Ovary (tissue), 9 donors: ENCODE data around the gene NLGN1. TPM values are rescaled to one million over a fixed set of nuclear protein-coding genes. Genes with fewer than 3 reads are reported as not detected.

ENCODE experiments used
- DNase-seq, 5 donors: peaks; one replicate each; pipeline ENCODE4 v3.0.0-alpha.2; 2019 to 2020
- H3K27ac ChIP-seq, 2 donors: fragments of 200-600 bp; one replicate each; pipeline versions ENCODE4 v1.5.1 to v1.8.0; 2019 to 2022
- H3K27me3 ChIP-seq: fragments of 200-600 bp; one replicate; pipeline ENCODE4 v1.8.0; 2022
- H3K36me3 ChIP-seq: fragments of 200-600 bp; sonication (generic); one replicate; pipeline ENCODE4 v1.5.1; 2019
- H3K4me1 ChIP-seq: one replicate; pipeline ENCODE4 v1.8.1; 2013; ENCODE audit warnings: mild to moderate bottlenecking, moderate library complexity; ENCODE audit not compliant: insufficient read depth
- H3K4me3 ChIP-seq: fragments of 200-600 bp; sonication (generic); one replicate; pipeline ENCODE4 v1.5.1; 2017
- H3K9me3 ChIP-seq, 2 donors: fragments of 200-600 bp in 1 of 2; sonication (generic) in 1 of 2; one replicate each; pipeline versions ENCODE4 v1.5.1 to v1.8.1; 2013 to 2019; ENCODE audit warnings: mild to moderate bottlenecking in 1 of 2, moderate library complexity in 1 of 2
- CTCF ChIP-seq, 3 donors: fragments of 450-650 bp in 2 of 3; fragments of 200-600 bp in 1 of 3; IDR thresholded peaks; one replicate each; pipeline versions ENCODE4 v1.5.1 to v1.8.0; 2016 to 2022; ENCODE audit warnings: antibody characterized with exemption in 3 of 3, mild to moderate bottlenecking in 1 of 3
- EP300 ChIP-seq: sonication (generic); formaldehyde crosslinking; IDR thresholded peaks from one replicate; pipeline ENCODE4 v1.6.1; 2017; ENCODE audit warnings: antibody characterized with exemption
- POLR2A ChIP-seq: fragments of 450-650 bp; IDR thresholded peaks from one replicate; pipeline ENCODE4 v1.6.1; 2017; ENCODE audit warnings: antibody characterized with exemption, mild to moderate bottlenecking, moderate library complexity
- WGBS, 3 donors: extraction: QIAGEN DNeasy Blood & Tissue Kit in 1 of 3; methylation state at CpG; one replicate each; pipeline versions ENCODE4 v1.1.5 to v1.1.7; 2013 to 2017; 5-methylcytosine and 5-hydroxymethylcytosine counted together
- intact Hi-C, 4 donors: fragments of 100-400 bp; cut with DNase I; formaldehyde crosslinking; loops; one replicate each; pipeline versions ENCODE4 v1.11.0 to v1.15.1; 2022 to 2023
- polyA plus RNA-seq, 2 donors: library from polyadenylated mRNA; stranded (reverse); fragments of 200-250 nt in 1 of 2; fragments of 350-450 nt in 1 of 2; fragmentation: Illumina TruSeq in 1 of 2; extraction: RNeasy Lipid Tissue Mini Kit (QIAGEN cat#74804) in 1 of 2; gene quantifications; one replicate each; pipeline ENCODE4 v1.2.3, GENCODE V29; 2013 to 2014
- total RNA-seq, 7 donors: library from RNA; depleted of rRNA in 2 of 7; stranded (reverse); fragments of >200 nt in 2 of 7; fragmentation: NEBNext Ultra II Directional in 3 of 7; extraction: Animal tissue kit (Norgen Biotek cat#: 25700) in 3 of 7; gene quantifications; one replicate each; pipeline versions ENCODE4 v1.1.0 to v1.2.4, GENCODE V29; 2016 to 2023
- donor health status: DM: no; HTN: no; CAD: no; lungs with moderate emphysema.
- donor health status: DM: no; HTN: no; CAD: no.
- donor health status: Bipolar disorder and iron deficiency.
- donor health status: DM: yes; HTN: yes; CAD: no.
- donor health status: DM: no; HTN: no; CAD: no.
- donor health status: DM: yes; HTN: yes; CAD: no.

Gene NLGN1
- total and polyA plus RNA-seq, 9 donors, result 1.2 to 7.7 (median 4.6) TPM

GRCh38 chr3:173479301-173479700, 81.8 kb downstream of the NLGN1 start:
- TF ChIP-seq POLR2A (no peak), EP300 (no peak), CTCF (IDR thresholded peaks at IDR 0.05) (no peak)
- Histone ChIP-seq H3K9me3 (no peaks in the 10 kb centered on the region), H3K27ac (no peak overlapping the region), H3K36me3 (no peaks in the 10 kb centered on the region), H3K27me3 (no peaks in the 10 kb centered on the region), H3K4me1 (no peaks in the 10 kb centered on the region), H3K4me3 (no peak overlapping the region)
- intact Hi-C loops, result no loop called here
- 81 to 86% (median 83%) methylated on average over 2 of the region's 2 CpGs for WGBS, 3 donors
- DNase-seq, result no peak

DNA sequence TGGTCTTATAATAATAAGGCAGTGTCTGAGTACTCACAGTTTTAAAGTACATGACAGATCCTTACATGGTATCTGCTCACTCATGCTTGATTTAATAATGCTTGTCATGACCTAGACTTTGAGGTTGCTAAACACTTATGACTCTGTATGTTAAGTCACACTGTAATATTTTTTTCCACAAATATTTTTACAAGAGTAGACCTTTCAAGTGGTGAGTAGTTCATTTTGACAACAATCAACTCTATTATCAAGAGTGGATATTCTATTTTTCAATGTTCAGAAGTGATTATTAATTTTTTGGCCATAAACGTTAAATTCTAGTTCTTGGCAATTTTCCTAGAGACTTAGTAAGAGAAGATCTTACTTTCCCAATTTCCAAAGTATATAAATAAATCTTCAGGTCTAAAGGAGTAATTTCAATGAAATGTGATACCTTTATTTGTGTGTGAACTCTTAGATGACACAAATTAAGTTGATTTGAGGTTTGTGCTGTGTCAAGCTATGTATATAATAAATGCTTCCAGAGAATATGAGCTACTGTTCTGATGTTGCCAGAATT, 104.5 kb downstream of the NLGN1 start:
- WGBS, 3 donors, result 2 to 12% (median 3%) methylated on average over 1 of the region's 1 CpG
- no peak for DNase-seq
- H3K36me3 ChIP-seq, result no peaks in the 10 kb centered on the region
- intact Hi-C loops, result no loop called here
- no peaks in the 10 kb centered on the region for H3K27me3 ChIP-seq
- H3K4me1 ChIP-seq, result no peaks in the 10 kb centered on the region
- H3K27ac ChIP-seq, result no peak overlapping the region
- no peaks in the 10 kb centered on the region for H3K9me3 ChIP-seq
- no peak for TF ChIP-seq CTCF (IDR thresholded peaks at IDR 0.05)
- TF ChIP-seq EP300, result no peak
- TF ChIP-seq POLR2A, result no peak
- no peak overlapping the region for H3K4me3 ChIP-seq

GRCh38 chr3:173502983-173503568, 105.5 kb downstream of the NLGN1 start:
- Histone ChIP-seq H3K4me1 (no peaks in the 10 kb centered on the region), H3K9me3 (no peaks in the 10 kb centered on the region), H3K36me3 (no peaks in the 10 kb centered on the region), H3K27me3 (no peaks in the 10 kb centered on the region), H3K27ac (no peak overlapping the region), H3K4me3 (no peak overlapping the region)
- 27 to 31% (median 29%) methylated on average over 4 of the region's 4 CpGs for WGBS, 3 donors
- intact Hi-C loops, result no loop called here
- TF ChIP-seq POLR2A, result no peak
- TF ChIP-seq EP300, result no peak
- no peak for TF ChIP-seq CTCF (IDR thresholded peaks at IDR 0.05)
- DNase-seq, result no peak

GRCh38 chr3:173510565-173510964, 113.0 kb downstream of the NLGN1 start:
- TF ChIP-seq CTCF (IDR thresholded peaks at IDR 0.05) (no peak), EP300 (no peak), POLR2A (no peak)
- no peaks in the 10 kb centered on the region for H3K36me3 ChIP-seq
- WGBS, 3 donors, result 74 to 79% (median 78%) methylated on average over 4 of the region's 4 CpGs
- no peak overlapping the region for H3K4me3 ChIP-seq
- no peaks in the 10 kb centered on the region for H3K27me3 ChIP-seq
- DNase-seq, result no peak
- no peaks in the 10 kb centered on the region for H3K4me1 ChIP-seq
- intact Hi-C loops, result no loop called here
- no peak overlapping the region for H3K27ac ChIP-seq
- no peaks in the 10 kb centered on the region for H3K9me3 ChIP-seq
